Adrenal gland (tissue), 12 donors: Measurements from ENCODE around the gene ACTL6B. TPM values are rescaled to one million over a fixed set of nuclear protein-coding genes. Genes with fewer than 3 reads are reported as not detected.
A peak's percentile ranks its signal among the peaks of the same experiment; 100 is the strongest.

Experiments used
- DNase-seq, 7 donors: peaks; one replicate each; pipeline ENCODE4 v3.0.0-alpha.2; 2019 to 2020
- H3K27ac ChIP-seq, 5 donors: fragments of 200-600 bp; sonication (generic) in 4 of 5; 1 replicate in 3 of 5; 2 replicates in 2 of 5; pipeline versions ENCODE4 v1.5.1 to v1.8.0; 2016 to 2020; ENCODE audit warnings: mild to moderate bottlenecking in 1 of 5
- H3K27me3 ChIP-seq: fragments of 200-600 bp; 2 replicates; pipeline ENCODE4 v1.8.0; 2021
- H3K36me3 ChIP-seq, 2 donors: fragments of 200-600 bp; replicated peaks in 1 of 2; 1 replicate in 1 of 2; 2 replicates in 1 of 2; pipeline versions ENCODE4 v1.5.1 to v1.8.0; 2018 to 2022
- H3K4me1 ChIP-seq, 2 donors: fragments of 200-600 bp; replicated peaks in 1 of 2; 1 replicate in 1 of 2; 2 replicates in 1 of 2; pipeline versions ENCODE4 v1.5.1 to v1.8.0; 2018 to 2021
- H3K4me3 ChIP-seq, 4 donors: fragments of 200-600 bp; sonication (generic) in 3 of 4; one replicate each; pipeline ENCODE4 v1.5.1; 2016 to 2018
- H3K9me3 ChIP-seq, 3 donors: fragments of 200-600 bp; sonication (generic) in 1 of 3; replicated peaks in 1 of 3; 1 replicate in 2 of 3; 2 replicates in 1 of 3; pipeline versions ENCODE4 v1.5.1 to v1.8.0; 2016 to 2021
- CTCF ChIP-seq, 6 experiments: fragments of 450-650 bp in 4 of 6; fragments of 200-600 bp in 2 of 6; sonication (generic) in 1 of 6; IDR thresholded peaks; 1 replicate in 5 of 6; 2 replicates in 1 of 6; pipeline versions ENCODE4 v1.5.1 to v1.8.0; 2016 to 2021; ENCODE audit warnings: antibody characterized with exemption in 6 of 6, mild to moderate bottlenecking in 2 of 6, moderate library complexity in 1 of 6
- POLR2A ChIP-seq, 2 donors: fragments of 450-650 bp; IDR thresholded peaks; one replicate each; pipeline ENCODE4 v1.6.1; 2017; ENCODE audit warnings: antibody characterized with exemption in 2 of 2, mild to moderate bottlenecking in 2 of 2, moderate library complexity in 1 of 2
- WGBS, 4 donors: extraction: QIAGEN DNeasy Blood & Tissue Kit in 2 of 4; methylation state at CpG; one replicate each; pipeline versions ENCODE4 v1.1.5 to v1.1.7; 2013 to 2017; 5-methylcytosine and 5-hydroxymethylcytosine counted together
- intact Hi-C, 2 donors: fragments of 100-400 bp; cut with DNase I; formaldehyde crosslinking; loops; one replicate each; pipeline versions ENCODE4 v1.14.1 to v1.15.0; 2022 to 2023
- polyA plus RNA-seq, 3 donors: library from polyadenylated mRNA; stranded (reverse); fragments of 200-250 nt in 2 of 3; fragments of 350-450 nt in 1 of 3; fragmentation: Illumina TruSeq in 1 of 3; extraction: RNeasy Lipid Tissue Mini Kit (QIAGEN cat#74804) in 1 of 3; gene quantifications; one replicate each; pipeline ENCODE4 v1.2.3, GENCODE V29; 2013 to 2014
- total RNA-seq, 9 donors: library from RNA; depleted of rRNA in 4 of 9; stranded (reverse); fragments of >200 nt in 4 of 9; fragments of 120-200 nt in 1 of 9; fragmentation: NEBNext Ultra II Directional in 1 of 9; extraction: Animal tissue kit (Norgen Biotek cat#: 25700) in 1 of 9; gene quantifications; one replicate each; pipeline versions ENCODE4 v1.1.0 to v1.2.4, GENCODE V29; 2013 to 2023
- donor health status: healthy with polysubstance abuse.
- donor health status: Bipolar disorder and iron deficiency.
- donor health status: DM: yes; HTN: yes; CAD: no.
- donor health status: DM: no; HTN: no; CAD: no.
- donor health status: DM: no; HTN: no; CAD: no.
- donor health status: DM: yes; HTN: yes; CAD: no.

ACTL6B gene
- total and polyA plus RNA-seq, 12 donors, result 0.64 to 5.1 (median 2.4) TPM; not detected in 5

- Histone ChIP-seq H3K4me1 (peaks cover 10 to 35% of the 10 kb centered on the region in 2 donors), H3K9me3 (no peaks in the 10 kb centered on the region), H3K27me3 (no peaks in the 10 kb centered on the region), H3K4me3 (no peak overlapping the region), H3K27ac (peak overlapping the region in 1 of 5 donors; percentile 20), H3K36me3 (peaks cover 0 to 53% of the 10 kb centered on the region in 2 donors)
- intact Hi-C loops, result loop anchor here in 1 of 2 donors (5.0 kb wide), 1 partner anchor 95 kb away; no protein-coding TSS in a partner anchor
- TF ChIP-seq CTCF (IDR thresholded peaks at IDR 0.05), result no peak
- no peak for TF ChIP-seq POLR2A (IDR thresholded peaks at IDR 0.05)
- peak in 5 of 7 donors; percentile 25 to 58 (median 30) for DNase-seq
- 87 to 89% (median 87%) methylated on average over 25 to 36 of the region's 36 CpGs for WGBS, 4 donors
Observed at GRCh38 chr7:100677308-100678267, 21.3 kb upstream of the ACTL6B start.

GRCh38 chr7:100676501-100677306, 20.5 kb upstream of the ACTL6B start:
- intact Hi-C loops, result loop anchor here in 1 of 2 donors (5.0 kb wide), 1 partner anchor 94 kb away; no protein-coding TSS in a partner anchor
- Histone ChIP-seq H3K4me3 (peak overlapping the region in 1 of 4 donors; percentile 83), H3K27ac (peak overlapping the region; percentile 48 to 99 (median 96)), H3K27me3 (no peaks in the 10 kb centered on the region), H3K4me1 (peaks cover 10 to 31% of the 10 kb centered on the region in 2 donors), H3K36me3 (peaks cover 0 to 45% of the 10 kb centered on the region in 2 donors), H3K9me3 (no peaks in the 10 kb centered on the region)
- DNase-seq, result peak in 5 of 7 donors; percentile 11 to 65 (median 35)
- WGBS, 4 donors, result 72 to 78% (median 75%) methylated on average over 18 to 23 of the region's 23 CpGs
- no peak for TF ChIP-seq CTCF (IDR thresholded peaks at IDR 0.05)
- TF ChIP-seq POLR2A (IDR thresholded peaks at IDR 0.05), result no peak

DNA sequence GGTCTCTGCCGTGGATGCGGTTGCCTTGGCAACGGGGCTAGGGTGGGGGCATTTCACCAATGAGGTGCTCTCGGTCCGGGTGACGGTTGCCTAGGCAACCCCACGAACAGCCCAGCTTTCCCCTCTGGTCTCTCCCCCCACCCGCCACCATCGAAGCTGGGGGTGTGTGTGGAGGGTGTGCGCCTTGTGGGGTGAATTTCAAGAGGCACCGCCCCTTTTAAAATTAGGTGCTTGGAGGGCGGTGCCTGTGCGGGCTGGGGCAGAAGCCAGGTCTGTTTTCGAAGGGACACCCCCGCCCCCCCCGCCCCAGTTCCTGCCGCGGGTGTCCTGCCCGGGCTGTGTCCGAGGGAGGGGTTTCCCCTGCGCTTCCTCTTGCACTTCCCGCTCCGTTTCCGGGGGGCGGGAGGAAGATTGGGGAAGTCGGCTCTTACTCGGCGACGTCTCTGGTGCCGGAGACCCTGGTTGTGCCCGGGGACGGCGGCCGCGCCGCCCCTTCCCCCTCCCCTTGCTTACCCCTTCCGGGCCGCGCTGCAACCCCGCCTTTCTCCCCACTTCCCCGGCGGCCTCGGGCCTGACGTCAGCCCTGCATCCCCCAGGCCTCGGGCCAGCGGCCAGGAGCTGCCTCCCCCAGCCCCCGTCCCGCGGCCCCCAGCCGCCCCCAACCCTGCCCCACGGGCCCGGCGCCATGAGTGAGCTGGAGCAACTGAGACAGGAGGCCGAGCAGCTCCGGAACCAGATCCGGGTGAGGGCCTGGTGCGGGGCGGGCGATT, 19.5 kb upstream of the ACTL6B start:
- DNase-seq, result peak; percentile 81 to 93 (median 88)
- Histone ChIP-seq H3K4me3 (peak overlapping the region in 2 of 4 donors; percentile 83 to 92), H3K27me3 (no peaks in the 10 kb centered on the region), H3K27ac (peak overlapping the region; percentile 48 to 99 (median 96)), H3K36me3 (peaks cover 0 to 38% of the 10 kb centered on the region in 2 donors), H3K4me1 (peaks cover 10 to 30% of the 10 kb centered on the region in 2 donors), H3K9me3 (no peaks in the 10 kb centered on the region)
- WGBS, 4 donors, result 0 to 4% (median 1%) methylated on average over 4 to 59 of the region's 59 CpGs
- intact Hi-C loops, result loop anchor here in 1 of 2 donors (5.0 kb wide), 1 partner anchor 93 kb away; no protein-coding TSS in a partner anchor
- no peak for TF ChIP-seq CTCF (IDR thresholded peaks at IDR 0.05)
- no peak for TF ChIP-seq POLR2A (IDR thresholded peaks at IDR 0.05)
